ENCODE data around the gene POR.

GRCh38 chr7:75969182-75969581, 54.2 kb downstream of the POR start:
- TF ChIP-seq, protein P1, sequence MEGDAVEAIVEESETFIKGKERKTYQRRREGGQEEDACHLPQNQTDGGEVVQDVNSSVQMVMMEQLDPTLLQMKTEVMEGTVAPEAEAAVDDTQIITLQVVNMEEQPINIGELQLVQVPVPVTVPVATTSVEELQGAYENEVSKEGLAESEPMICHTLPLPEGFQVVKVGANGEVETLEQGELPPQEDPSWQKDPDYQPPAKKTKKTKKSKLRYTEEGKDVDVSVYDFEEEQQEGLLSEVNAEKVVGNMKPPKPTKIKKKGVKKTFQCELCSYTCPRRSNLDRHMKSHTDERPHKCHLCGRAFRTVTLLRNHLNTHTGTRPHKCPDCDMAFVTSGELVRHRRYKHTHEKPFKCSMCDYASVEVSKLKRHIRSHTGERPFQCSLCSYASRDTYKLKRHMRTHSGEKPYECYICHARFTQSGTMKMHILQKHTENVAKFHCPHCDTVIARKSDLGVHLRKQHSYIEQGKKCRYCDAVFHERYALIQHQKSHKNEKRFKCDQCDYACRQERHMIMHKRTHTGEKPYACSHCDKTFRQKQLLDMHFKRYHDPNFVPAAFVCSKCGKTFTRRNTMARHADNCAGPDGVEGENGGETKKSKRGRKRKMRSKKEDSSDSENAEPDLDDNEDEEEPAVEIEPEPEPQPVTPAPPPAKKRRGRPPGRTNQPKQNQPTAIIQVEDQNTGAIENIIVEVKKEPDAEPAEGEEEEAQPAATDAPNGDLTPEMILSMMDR (IDR thresholded peaks at IDR 0.05), result no peak
- no peak for TF ChIP-seq CBFB (CRISPR knock-in tag; IDR thresholded peaks at IDR 0.05; ENCODE audit: low read depth)
- no peak for TF ChIP-seq ATF2 (CRISPR knock-in tag; IDR thresholded peaks at IDR 0.05; ENCODE audit: borderline replicate concordance, low read depth)
- TF ChIP-seq, protein P2, sequence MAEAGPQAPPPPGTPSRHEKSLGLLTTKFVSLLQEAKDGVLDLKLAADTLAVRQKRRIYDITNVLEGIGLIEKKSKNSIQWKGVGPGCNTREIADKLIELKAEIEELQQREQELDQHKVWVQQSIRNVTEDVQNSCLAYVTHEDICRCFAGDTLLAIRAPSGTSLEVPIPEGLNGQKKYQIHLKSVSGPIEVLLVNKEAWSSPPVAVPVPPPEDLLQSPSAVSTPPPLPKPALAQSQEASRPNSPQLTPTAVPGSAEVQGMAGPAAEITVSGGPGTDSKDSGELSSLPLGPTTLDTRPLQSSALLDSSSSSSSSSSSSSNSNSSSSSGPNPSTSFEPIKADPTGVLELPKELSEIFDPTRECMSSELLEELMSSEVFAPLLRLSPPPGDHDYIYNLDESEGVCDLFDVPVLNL (CRISPR knock-in tag; IDR thresholded peaks at IDR 0.05; ENCODE audit: borderline replicate concordance, low read depth), result no peak
- no peak for TF ChIP-seq FOXP4 (CRISPR knock-in tag; IDR thresholded peaks at IDR 0.05)
- no peak for TF ChIP-seq ZNF219 (CRISPR knock-in tag; IDR thresholded peaks at IDR 0.05; ENCODE audit: borderline replicate concordance)
- TF ChIP-seq GRHL2 (CRISPR knock-in tag; IDR thresholded peaks at IDR 0.05; ENCODE audit: insufficient replicate concordance, severe bottlenecking), result no peak
- TF ChIP-seq PREB (CRISPR knock-in tag; IDR thresholded peaks at IDR 0.05; ENCODE audit: borderline replicate concordance), result no peak
- no peak for TF ChIP-seq IRF2 (CRISPR knock-in tag; IDR thresholded peaks at IDR 0.05; ENCODE audit: borderline replicate concordance, low read depth)

Measured in WTC11 (cell line).